NCI-H69 (cell line): ENCODE results near the gene ZNF33B.
"Not testable (repeated sequence)": the region's sequence is repeated elsewhere in the genome, so short reads cannot be mapped to it uniquely, and the experiment has no call there.

ENCODE experiments used
- DNase-seq: peaks from one replicate; lab custom pipeline; 2025; lab: John Stamatoyannopoulos, UW

ZNF33B gene

DNA sequence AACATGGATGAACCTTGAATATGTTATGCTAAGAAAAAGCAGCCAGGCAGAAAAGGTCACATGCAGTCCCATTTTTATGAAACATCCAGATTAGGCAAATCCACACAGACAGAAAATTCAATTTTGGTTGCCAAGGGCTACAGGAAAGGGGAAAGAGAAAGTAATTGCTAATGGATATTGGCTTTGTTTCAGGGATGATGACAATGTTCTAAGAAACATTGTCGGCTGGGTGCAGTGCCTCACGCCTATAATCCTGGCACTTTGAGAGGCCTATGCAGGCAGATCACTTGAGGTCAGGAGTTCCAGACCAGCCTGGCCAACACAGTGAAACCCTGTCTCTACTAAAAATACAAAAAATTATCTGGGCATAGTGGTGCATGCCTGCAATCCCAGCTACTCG is 23.0 kb downstream of the ZNF33B start:
- no peak for DNase-seq

DNA sequence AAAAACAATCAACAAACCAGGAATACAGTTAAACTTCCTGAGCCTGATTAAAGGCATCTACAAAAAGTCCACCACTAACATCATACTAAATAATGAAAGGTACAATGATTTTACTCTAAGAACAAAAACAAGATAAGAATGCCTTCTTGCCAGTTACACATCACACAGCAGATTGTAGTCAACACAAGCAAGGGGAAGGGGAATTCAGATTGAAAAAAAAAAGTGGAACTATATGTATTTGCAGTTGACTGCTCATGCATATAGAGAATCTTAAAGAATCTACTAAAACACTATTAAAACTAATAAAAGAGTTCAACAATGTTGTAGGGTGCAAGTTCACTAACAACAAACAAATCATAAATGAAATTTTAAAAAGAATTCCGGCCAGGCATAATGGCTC is 28.5 kb downstream of the ZNF33B start:
- no peak for DNase-seq

DNA sequence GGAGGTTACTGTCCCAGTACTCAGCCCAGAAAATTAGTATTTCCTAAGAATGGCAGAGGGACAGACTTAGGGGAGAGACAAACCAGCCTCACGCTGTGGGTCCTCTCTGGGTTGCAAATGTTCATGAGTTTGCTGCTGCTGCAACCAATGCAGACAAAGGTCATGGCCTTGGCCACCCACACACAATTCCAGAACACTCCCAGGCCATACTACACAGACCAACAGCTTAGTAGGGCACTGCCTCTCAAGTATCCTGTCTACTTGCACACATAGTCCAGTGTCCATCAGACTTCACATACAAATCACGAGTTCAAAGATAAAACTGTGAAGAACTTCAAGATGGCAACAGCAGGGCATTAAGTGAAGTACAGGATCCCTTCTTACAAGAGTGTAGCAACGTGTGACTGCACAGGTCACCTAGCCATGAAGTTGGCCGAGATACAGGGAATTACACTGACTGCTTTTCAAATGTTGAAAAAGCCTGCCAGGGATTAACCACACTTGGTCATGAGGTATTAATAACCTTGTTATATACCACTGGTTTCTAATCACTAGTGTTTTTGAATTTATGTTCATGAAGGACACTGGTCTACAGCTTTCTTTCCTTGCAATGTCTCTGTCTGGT is 40.0 kb downstream of the ZNF33B start:
- DNase-seq: no peak

DNA sequence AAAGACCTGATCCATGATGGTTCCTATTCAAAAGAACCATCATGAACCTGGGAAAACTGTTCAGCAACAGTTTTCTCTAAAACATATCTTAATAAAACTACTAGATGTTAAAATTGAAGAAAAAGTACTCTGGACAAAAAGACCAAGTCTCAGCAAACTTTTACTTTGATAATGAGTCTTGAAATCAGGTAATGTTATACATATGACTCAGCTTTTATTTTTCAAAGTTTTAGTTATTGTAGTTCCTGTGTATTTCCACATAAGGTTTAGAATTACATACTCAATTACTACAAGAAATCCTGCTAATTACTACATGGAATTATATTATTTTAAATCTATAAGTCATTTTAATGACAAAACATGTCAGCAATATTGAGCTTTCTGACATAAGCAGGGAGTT is 42.2 kb downstream of the ZNF33B start:
- no peak for DNase-seq

DNA sequence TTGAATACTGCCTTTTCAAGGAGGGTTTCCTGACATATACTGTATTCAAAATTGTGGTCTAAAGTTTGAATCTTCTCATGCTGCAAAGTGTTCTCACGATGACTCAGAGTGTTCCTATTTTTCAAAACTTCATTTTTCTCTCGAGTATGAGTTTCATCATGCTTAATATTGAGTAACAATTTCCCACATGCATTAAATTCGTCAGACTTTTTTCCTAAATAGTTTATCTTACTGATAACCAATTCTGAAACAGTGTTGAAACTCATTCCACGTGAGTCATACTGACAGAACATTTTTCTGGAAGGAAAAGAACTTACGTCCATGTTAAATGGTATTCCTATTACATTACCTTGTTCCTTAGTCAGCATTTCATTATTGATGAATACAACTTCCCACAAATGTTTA is 44.1 kb downstream of the ZNF33B start:
- no peak for DNase-seq

DNA sequence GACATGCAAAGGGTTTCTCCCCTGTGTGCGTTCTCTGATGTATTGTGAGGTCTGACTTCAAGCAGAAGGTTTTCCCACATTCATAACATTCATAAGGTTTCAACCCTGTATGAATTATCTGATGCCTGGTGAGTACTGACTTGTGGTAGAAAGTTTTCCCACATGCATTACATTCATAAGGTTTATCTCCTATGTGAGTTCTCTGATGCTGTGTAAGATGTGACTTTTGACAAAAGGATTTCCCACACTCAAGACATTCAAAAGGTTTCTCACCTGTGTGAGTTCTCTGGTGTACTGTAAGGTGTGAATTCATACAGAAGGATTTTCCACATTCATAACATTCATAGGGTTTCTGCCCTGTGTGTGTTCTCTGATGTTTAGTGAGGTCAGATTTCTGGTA is 45.1 kb downstream of the ZNF33B start:
- DNase-seq: no peak

DNA sequence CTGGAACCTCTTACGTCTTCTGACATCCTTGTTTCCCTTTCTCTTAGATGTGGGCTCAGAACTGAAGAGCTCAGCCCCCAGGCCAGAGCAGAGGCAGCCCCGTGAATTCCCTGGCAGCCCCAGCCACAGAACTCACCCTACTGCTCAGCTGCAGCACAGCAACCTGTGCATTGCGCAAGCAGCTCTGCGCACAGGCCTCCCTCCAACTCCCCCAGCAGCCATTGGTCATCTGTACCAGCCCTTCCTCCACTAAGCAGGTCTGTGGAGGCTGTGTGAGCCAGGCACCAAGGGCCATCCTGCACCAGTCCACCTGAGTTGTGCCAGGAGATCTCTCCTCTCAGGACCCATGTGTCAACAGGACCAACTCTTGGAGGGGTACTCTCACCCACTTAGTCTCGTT is 54.5 kb downstream of the ZNF33B start:
- no peak for DNase-seq

DNA sequence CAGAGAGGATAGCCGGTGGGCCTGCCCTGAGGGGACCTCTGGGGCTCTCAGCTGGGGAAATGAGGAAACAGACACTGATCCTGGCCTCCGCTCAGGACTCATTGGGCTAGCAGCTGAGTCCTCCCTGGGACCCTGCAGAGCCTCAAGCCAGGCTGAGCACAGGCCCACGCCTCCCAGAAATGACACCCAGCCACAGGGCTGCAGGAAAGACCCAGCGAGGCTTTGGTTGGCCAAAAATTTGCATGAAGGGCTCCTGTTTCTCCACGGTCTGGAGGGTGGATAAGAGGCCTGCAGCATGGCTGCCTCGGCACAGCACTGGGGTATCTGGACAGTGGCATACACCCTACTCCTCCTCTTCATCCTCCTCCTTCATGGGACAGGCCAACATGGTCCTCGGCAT is 60.4 kb downstream of the ZNF33B start:
- no peak for DNase-seq

DNA sequence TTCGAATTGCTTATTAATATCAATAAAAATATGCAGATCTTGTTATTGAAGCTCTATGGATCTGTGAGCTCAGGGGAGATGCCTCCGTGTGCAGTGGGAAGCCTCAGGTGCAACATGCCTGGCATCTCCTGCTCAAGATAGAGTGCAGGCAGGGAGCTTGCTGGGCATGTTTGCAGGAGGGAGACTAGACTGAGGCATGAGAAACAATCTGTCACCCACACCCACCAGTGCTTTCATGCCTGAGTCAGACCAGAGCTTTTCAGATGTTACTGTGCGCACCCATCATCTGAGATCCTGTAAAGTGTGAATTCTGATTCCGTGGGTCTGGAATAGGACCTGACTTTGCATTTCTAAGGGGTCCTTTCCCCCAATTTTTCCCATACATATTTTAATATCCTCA is 62.0 kb downstream of the ZNF33B start:
- no peak for DNase-seq

DNA sequence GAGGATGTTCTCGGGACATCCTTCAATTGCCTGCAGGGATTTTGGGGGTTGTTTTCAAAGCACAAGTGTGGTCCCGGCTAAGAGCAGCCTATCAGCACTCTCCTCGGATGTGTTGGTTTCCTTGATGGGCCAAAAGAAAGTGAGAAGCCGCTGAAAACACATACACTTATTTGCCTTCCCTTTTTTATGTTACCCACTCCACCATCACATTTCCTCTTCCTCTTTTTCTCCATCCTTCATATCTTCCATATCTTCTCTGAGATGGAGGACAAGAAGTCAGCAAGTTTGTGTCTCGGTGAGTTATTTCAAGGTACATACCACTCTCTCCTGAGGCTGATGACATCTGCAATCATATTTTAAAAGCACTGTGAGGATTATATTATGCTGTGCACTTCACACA is 64.0 kb downstream of the ZNF33B start:
- DNase-seq: no peak

DNA sequence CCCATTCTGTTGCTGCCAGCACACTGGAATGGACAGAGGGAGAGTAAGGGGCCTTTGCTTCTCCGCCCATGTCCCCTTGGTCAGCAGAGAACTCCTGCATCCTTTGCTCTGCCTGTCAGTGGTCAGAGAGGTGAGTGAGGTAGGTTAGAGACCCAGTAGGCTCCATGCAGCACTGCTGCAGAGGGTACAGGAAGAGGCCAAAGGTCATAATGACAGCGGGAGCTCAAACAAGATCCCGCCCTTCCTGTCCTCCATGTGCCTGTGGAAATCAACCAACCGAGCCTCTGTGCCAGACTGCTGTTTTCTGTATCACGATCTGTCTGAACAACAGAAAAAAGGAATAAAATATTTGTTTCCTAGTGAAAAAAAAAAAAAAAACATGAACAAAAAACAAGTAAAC is 81.4 kb downstream of the ZNF33B start:
- DNase-seq: peak; percentile 0

DNA sequence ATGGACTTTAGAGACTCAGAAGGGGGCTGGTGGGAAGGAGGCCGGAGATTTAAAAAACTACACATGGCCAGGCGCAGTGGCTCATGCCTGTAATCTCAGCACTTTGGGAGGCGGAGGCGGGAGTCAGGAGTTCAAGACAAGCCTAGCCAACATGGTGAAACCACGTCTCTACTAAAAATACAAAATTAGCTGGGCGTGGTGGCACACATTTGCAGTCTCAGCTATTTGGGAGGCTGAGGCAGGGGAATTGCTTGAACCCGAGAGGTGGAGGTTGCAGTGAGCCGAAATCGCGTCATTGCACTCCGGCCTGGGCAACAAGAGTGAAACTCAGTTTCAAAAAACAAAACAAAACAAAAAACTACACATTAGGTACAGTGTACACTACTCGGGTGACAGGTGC is 84.8 kb downstream of the ZNF33B start:
- not testable (repeated sequence) for DNase-seq

DNA sequence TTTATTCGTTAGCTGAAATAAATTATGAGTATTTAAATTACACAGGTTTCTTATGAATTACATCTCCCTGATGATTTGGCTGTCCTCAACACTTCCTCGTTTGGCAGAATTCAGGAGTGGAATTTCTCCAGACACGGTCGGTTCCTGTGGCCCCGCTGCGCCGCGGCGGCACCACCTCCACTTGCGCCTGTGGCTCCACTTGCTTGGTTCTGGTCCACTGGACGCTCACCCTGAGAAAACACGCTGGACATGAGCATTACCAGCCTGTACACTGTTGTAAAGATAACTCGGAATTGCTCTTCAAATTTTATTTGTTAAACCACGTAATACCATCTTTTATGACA is 85.3 kb downstream of the ZNF33B start:
- no peak for DNase-seq

DNA sequence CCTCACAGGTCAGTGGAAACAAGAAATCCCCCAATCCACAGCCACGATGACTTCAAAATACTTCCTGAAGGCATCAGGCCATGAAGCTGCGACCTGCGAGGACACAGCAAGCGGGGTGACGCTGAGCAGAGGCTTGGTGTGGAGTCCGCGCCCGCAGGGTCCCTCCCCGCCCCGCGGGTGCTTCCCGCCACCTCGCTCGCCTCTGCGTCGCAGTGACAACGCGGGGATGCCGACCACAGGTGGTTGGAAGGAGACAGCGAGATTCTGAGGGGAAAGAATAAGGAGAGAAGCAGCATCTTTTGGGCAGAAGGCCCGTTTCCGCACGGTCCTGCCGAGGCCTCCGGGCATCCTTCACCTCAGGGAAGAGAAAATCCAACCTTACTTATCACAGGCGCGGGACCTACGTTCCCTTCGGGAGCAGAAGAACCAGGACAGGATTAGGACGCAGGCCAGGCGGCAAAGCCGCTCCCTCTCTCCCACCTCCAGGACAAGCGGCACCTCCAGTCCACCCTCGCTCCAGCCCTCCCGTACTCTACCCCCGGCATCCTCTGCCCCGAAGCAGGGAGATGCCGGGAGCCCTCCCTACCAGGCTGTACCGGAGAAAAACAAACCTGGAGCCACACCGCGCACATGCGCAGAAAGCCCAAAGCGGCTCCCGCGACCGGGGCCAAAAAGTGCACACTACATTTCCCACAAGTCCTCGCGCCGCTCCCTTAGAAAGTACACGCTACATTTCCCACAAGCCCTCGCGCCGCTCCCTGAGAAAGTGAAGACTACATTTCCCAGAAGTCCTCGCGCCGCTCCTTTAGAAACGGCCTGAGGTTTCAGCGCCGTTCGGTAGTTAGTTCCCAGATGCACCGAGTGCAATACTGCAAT is 85.9 kb downstream of the ZNF33B start:
- DNase-seq: peak; percentile 96

DNA sequence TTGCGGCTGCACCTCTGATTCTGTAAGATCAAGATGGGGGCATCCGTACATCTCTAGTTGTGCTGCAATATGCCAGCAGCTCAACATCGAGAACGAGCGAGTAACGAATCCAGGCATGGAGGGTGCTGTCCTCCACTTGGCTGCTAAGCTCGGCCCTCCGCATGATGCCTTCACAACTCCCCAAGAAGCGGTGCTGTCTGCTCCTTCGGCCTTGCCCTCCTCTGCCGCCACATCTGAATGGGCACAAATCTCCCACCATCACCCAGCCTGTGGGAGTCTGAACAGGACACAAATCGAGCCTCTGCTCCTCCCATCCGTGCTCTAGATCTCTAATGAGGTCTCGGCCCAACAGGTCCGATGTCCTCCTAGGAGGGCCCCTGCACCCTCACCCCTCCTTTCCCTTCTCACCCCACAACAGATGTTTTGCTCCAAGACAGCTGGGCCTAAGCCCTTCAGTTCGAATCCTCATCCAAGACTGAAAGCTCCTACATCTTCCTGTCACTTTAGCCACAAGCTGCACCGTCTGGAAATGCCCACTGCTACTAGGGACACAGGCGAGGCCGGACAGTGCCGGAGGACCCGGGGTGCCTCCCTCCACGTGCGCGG is 86.7 kb downstream of the ZNF33B start:
- no peak for DNase-seq

DNA sequence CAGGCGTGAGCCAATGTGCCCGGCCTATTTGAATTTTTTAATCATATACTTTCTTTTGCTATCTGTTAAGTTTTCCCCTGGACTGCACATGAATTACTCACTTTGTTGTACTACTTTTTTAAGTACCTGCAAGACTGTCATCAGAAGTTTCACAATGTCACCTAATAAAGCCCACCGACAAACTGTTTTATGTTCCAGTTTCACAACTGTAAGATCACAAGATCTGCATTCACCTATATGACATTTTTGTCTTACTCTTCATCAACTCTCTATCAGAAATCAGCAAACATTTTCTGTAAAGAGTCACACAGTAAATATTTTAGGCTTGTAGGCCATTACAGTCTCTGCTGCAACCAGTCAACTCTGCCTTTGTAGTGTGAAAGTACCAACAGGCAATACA is 88.5 kb downstream of the ZNF33B start:
- no peak for DNase-seq

DNA sequence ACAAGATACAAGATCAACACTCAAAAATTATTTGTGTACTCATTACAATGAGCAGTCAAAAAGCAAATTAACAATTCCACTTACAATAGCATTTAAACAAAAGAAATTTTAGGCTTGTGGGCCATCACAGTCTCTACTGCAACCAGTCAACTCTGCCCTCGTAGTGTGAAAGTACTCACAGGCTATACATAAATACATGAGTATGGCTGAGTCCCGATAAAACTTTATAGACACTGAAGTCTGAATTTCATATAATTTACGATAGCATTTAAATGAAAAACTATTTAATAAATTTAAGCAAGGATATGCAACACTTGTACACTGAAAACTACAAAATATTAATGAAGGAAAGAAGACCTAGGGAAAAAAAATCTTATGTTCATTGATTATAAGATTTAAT is 90.1 kb downstream of the ZNF33B start:
- no peak for DNase-seq

DNA sequence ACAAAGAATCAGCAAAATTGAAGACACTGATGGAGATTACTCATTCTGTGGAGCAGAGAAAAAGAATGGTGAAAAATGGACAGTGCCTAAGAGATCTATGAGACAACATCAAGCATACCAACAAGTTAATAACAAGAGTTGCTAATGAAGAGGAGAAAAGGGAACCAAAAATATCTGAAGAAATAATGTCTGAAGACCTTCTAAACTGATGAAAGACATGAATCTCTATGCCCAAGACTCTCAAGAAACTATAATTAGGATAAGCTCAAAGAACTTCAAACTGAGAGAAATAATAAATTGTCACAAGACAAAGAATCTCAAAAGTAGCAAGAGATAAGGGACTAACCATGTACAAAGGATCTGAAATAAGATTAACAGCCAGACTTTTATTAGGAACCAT is 93.4 kb downstream of the ZNF33B start:
- no peak for DNase-seq

DNA sequence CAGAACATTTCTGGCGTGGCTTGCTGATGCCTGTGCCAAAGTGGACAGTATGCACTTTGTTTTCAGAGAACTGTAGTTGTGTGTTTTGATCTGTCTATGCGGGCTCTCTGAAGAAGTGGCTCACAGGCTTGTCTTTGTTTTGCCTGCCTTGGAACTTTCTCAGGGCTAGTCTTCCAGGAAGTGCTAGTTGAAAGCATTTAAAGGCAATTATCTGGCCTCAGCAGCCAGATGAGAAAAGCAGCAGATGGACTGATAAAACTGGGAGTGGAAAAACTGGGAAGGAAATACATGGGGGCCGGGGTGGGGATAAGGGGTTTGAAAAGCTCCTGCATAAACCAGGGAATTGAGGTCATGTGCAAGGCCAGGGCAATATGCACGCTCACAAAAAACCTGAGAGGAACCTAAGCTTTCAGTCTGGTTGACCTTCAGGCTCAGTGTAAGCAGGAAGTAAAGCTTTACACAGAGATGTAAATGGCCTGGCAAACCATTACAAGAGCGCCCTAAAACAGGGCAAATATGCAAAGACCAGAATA is 94.5 kb downstream of the ZNF33B start:
- no peak for DNase-seq
